Measurements from ENCODE around the gene CHST15. TPM values are rescaled to one million over a fixed set of nuclear protein-coding genes. Genes with fewer than 3 reads are reported as not detected.
A peak's percentile ranks its signal among the peaks of the same experiment; 100 is the strongest.

Gene CHST15
- total and polyA plus RNA-seq, 2 of the 13 experiments (the other 11 are each of a cell fraction or from before 2014, with no cell fraction given), result 1.4 to 94.7 TPM

GRCh38 chr10:124048371-124049290 lies 44.8 kb downstream of the CHST15 start (continued):
- no peak for TF ChIP-seq ZNF142 (CRISPR knock-in tag; IDR thresholded peaks at IDR 0.05)
- TF ChIP-seq NONO (IDR thresholded peaks at IDR 0.05), result no peak
- TF ChIP-seq NONO (CRISPR knock-in tag; conservative IDR thresholded peaks at IDR 0.05), result peak; percentile 57; the same call in 1 of the 2 replicates
- 0 out of 2 replicates have a peak, but pooled peaks have one; percentile 39 for TF ChIP-seq ZSCAN5A (CRISPR knock-in tag; IDR thresholded peaks at IDR 0.05; ENCODE audit: borderline replicate concordance)
- no peak for TF ChIP-seq ZNF232 (CRISPR knock-in tag; IDR thresholded peaks at IDR 0.05; ENCODE audit: borderline replicate concordance)
- no peak for TF ChIP-seq NRL (CRISPR knock-in tag; IDR thresholded peaks at IDR 0.05; ENCODE audit: borderline replicate concordance)
- TF ChIP-seq SP2 (CRISPR knock-in tag; IDR thresholded peaks at IDR 0.05), result no peak
- TF ChIP-seq E2F5 (CRISPR knock-in tag; conservative IDR thresholded peaks at IDR 0.05), result no peak
- peak; percentile 77; the same call in 1 of the 2 replicates for TF ChIP-seq TFAP4 (IDR thresholded peaks at IDR 0.05; ENCODE audit: borderline replicate concordance, low read depth)
- no peak for TF ChIP-seq GRHL1 (CRISPR knock-in tag; conservative IDR thresholded peaks at IDR 0.05)
- no peak for TF ChIP-seq ZNF773 (CRISPR knock-in tag; IDR thresholded peaks at IDR 0.05; ENCODE audit: borderline replicate concordance)
- no peak for TF ChIP-seq MZF1 (CRISPR knock-in tag; IDR thresholded peaks at IDR 0.05; ENCODE audit: borderline replicate concordance)

Measured in HepG2 (cell line).